ENCODE measurements around the gene TMEM19.

TMEM19 gene

DNA sequence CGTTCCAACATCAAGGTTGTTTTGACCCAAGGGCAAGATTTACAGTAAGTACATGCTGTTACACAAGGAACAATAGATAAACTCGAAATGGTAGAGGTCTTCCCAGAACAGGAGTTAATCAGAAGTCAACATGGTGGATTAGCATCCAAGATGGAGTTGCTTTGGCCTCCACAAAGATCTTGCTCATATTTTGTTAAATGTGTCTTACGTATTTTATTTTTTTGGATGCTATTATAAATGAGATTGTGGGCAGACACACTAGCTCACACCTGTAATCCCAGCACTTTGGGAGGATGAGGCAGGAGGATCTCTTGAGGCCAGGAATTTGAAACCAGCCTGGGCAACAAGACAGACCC, 46.5 kb downstream of the TMEM19 start:
- Histone ChIP-seq H2BK12ac (ENCODE audit: low read length in 2 of 2) (no peak overlapping the region), H3K4ac (ENCODE audit: low read depth in 1 of 2, low read length in 2 of 2) (no peak overlapping the region), H3K4me3 (ENCODE audit: insufficient read depth in 1 of 2, low read depth in 1 of 2, low read length in 2 of 2) (no peak overlapping the region), H2BK5ac (ENCODE audit: low read depth, low read length, poor library complexity, severe bottlenecking) (no peak overlapping the region), H3K9ac (ENCODE audit: low read length) (no peak overlapping the region), H4K91ac (ENCODE audit: low read length) (no peak overlapping the region), H3K27ac (ENCODE audit: low read length, poor library complexity, severe bottlenecking) (no peak overlapping the region), H2AFZ (ENCODE audit: low read depth, low read length) (no peak overlapping the region), H3K36me3 (ENCODE audit: control insufficient read depth in 1 of 2, insufficient read depth in 2 of 2, low read depth in 1 of 2, low read length in 2 of 2) (no peaks in the 10 kb centered on the region), H3K79me1 (replicated peaks; ENCODE audit: low read length, poor library complexity, severe bottlenecking) (no peaks in the 10 kb centered on the region), H3K9me3 (ENCODE audit: control insufficient read depth, low read length) (no peaks in the 10 kb centered on the region), H3K23ac (ENCODE audit: low read length in 2 of 2) (no peak overlapping the region), H3K27me3 (ENCODE audit: control insufficient read depth in 1 of 2, insufficient read depth in 1 of 2, low read length in 2 of 2) (no peaks in the 10 kb centered on the region), H4K8ac (ENCODE audit: low read length) (no peak overlapping the region), H3K18ac (ENCODE audit: low read depth in 1 of 2, low read length in 2 of 2) (no peak overlapping the region), H3K14ac (ENCODE audit: low read length in 2 of 2) (no peak overlapping the region), H2AK5ac (ENCODE audit: low read length, severe bottlenecking) (no peak overlapping the region), H3K4me1 (ENCODE audit: control insufficient read depth, insufficient read depth, low read depth, low read length) (peaks cover 4% of the 10 kb centered on the region), H3K4me2 (ENCODE audit: low read length, poor library complexity, severe bottlenecking) (no peak overlapping the region), H2BK120ac (ENCODE audit: low read depth, low read length) (no peak overlapping the region), H2BK15ac (ENCODE audit: low read depth, poor library complexity, severe bottlenecking) (no peak overlapping the region)
- no peak for DNase-seq
- WGBS, result 98% methylated on average over 2 of the region's 3 CpGs

DNA sequence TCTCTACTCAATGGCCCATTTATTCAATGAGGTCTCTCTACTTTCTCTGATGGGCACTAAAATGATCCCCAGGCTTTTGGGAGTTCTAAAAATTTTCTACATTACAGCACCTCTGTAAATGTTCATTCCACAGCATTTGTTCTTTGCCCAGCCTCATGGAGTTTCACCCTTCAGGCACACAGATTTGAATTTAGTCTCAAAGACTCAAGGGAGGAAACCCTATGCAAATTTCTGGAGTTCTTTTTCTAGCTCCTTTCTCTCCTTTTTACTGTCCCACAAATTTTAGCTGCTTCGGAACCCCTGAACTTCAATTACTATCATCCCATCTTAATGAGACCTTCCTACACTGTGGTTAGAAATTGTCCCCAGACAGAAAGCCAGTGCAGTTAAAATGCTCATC, 51.3 kb downstream of the TMEM19 start:
- 97% methylated on average over 1 of the region's 1 CpG for WGBS
- no peak overlapping the region for H3K14ac ChIP-seq (ENCODE audit: low read length in 2 of 2)
- H2AFZ ChIP-seq (ENCODE audit: low read depth, low read length), result no peak overlapping the region
- no peaks in the 10 kb centered on the region for H3K36me3 ChIP-seq (ENCODE audit: control insufficient read depth in 1 of 2, insufficient read depth in 2 of 2, low read depth in 1 of 2, low read length in 2 of 2)
- no peaks in the 10 kb centered on the region for H3K27me3 ChIP-seq (ENCODE audit: control insufficient read depth in 1 of 2, insufficient read depth in 1 of 2, low read length in 2 of 2)
- no peak overlapping the region for H4K91ac ChIP-seq (ENCODE audit: low read length)
- no peak overlapping the region for H3K4ac ChIP-seq (ENCODE audit: low read depth in 1 of 2, low read length in 2 of 2)
- no peak overlapping the region for H2BK15ac ChIP-seq (ENCODE audit: low read depth, poor library complexity, severe bottlenecking)
- H2AK5ac ChIP-seq (ENCODE audit: low read length, severe bottlenecking), result no peak overlapping the region
- H3K4me2 ChIP-seq (ENCODE audit: low read length, poor library complexity, severe bottlenecking), result no peak overlapping the region
- H3K23ac ChIP-seq (ENCODE audit: low read length in 2 of 2), result no peak overlapping the region
- H3K4me1 ChIP-seq (ENCODE audit: control insufficient read depth, insufficient read depth, low read depth, low read length), result no peaks in the 10 kb centered on the region
- H2BK12ac ChIP-seq (ENCODE audit: low read length in 2 of 2), result no peak overlapping the region
- H3K79me1 ChIP-seq (replicated peaks; ENCODE audit: low read length, poor library complexity, severe bottlenecking), result no peaks in the 10 kb centered on the region
- H2BK5ac ChIP-seq (ENCODE audit: low read depth, low read length, poor library complexity, severe bottlenecking), result no peak overlapping the region
- no peak overlapping the region for H3K4me3 ChIP-seq (ENCODE audit: insufficient read depth in 1 of 2, low read depth in 1 of 2, low read length in 2 of 2)
- H3K18ac ChIP-seq (ENCODE audit: low read depth in 1 of 2, low read length in 2 of 2), result no peak overlapping the region
- no peaks in the 10 kb centered on the region for H3K9me3 ChIP-seq (ENCODE audit: control insufficient read depth, low read length)
- no peak overlapping the region for H3K9ac ChIP-seq (ENCODE audit: low read length)
- H3K27ac ChIP-seq (ENCODE audit: low read length, poor library complexity, severe bottlenecking), result no peak overlapping the region
- no peak for DNase-seq
- no peak overlapping the region for H2BK120ac ChIP-seq (ENCODE audit: low read depth, low read length)
- no peak overlapping the region for H4K8ac ChIP-seq (ENCODE audit: low read length)

DNA sequence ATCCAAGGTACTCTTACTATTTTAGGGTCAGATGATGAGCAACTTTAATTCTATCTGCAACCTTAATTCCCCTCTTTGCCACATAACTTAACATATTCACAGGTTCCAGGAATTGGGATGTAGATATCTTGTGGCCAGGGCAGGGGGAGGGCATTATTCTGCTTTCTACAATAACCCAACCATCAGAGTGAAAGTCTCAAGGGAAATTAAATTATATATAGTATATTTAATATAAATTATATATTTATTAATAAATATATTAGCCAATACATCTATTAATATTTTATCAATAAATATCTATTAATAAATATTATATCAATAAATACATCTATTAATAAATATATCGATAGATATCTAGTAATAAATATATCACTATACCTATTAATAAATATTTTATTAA, 57.1 kb downstream of the TMEM19 start:
- no peak overlapping the region for H4K8ac ChIP-seq (ENCODE audit: low read length)
- H2AFZ ChIP-seq (ENCODE audit: low read depth, low read length), result no peak overlapping the region
- H3K4me2 ChIP-seq (ENCODE audit: low read length, poor library complexity, severe bottlenecking), result no peak overlapping the region
- H3K4me1 ChIP-seq (ENCODE audit: control insufficient read depth, insufficient read depth, low read depth, low read length), result no peaks in the 10 kb centered on the region
- no peak overlapping the region for H3K18ac ChIP-seq (ENCODE audit: low read depth in 1 of 2, low read length in 2 of 2)
- WGBS, result no CpG with 5 or more reads among the region's 1 CpG
- no peak overlapping the region for H2BK15ac ChIP-seq (ENCODE audit: low read depth, poor library complexity, severe bottlenecking)
- H3K4me3 ChIP-seq (ENCODE audit: insufficient read depth in 1 of 2, low read depth in 1 of 2, low read length in 2 of 2), result no peak overlapping the region
- H2BK12ac ChIP-seq (ENCODE audit: low read length in 2 of 2), result no peak overlapping the region
- DNase-seq, result no peak
- H3K4ac ChIP-seq (ENCODE audit: low read depth in 1 of 2, low read length in 2 of 2), result no peak overlapping the region
- no peak overlapping the region for H2BK120ac ChIP-seq (ENCODE audit: low read depth, low read length)
- H3K23ac ChIP-seq (ENCODE audit: low read length in 2 of 2), result no peak overlapping the region
- no peaks in the 10 kb centered on the region for H3K27me3 ChIP-seq (ENCODE audit: control insufficient read depth in 1 of 2, insufficient read depth in 1 of 2, low read length in 2 of 2)
- H3K9ac ChIP-seq (ENCODE audit: low read length), result no peak overlapping the region
- H4K91ac ChIP-seq (ENCODE audit: low read length), result no peak overlapping the region
- H2AK5ac ChIP-seq (ENCODE audit: low read length, severe bottlenecking), result no peak overlapping the region
- no peak overlapping the region for H2BK5ac ChIP-seq (ENCODE audit: low read depth, low read length, poor library complexity, severe bottlenecking)
- no peaks in the 10 kb centered on the region for H3K9me3 ChIP-seq (ENCODE audit: control insufficient read depth, low read length)
- no peaks in the 10 kb centered on the region for H3K79me1 ChIP-seq (replicated peaks; ENCODE audit: low read length, poor library complexity, severe bottlenecking)
- H3K27ac ChIP-seq (ENCODE audit: low read length, poor library complexity, severe bottlenecking), result no peak overlapping the region
- H3K14ac ChIP-seq (ENCODE audit: low read length in 2 of 2), result no peak overlapping the region
- no peaks in the 10 kb centered on the region for H3K36me3 ChIP-seq (ENCODE audit: control insufficient read depth in 1 of 2, insufficient read depth in 2 of 2, low read depth in 1 of 2, low read length in 2 of 2)

GRCh38 chr12:71744522-71745300, 58.8 kb downstream of the TMEM19 start:
- Histone ChIP-seq H2BK15ac (ENCODE audit: low read depth, poor library complexity, severe bottlenecking) (no peak overlapping the region), H3K36me3 (ENCODE audit: control insufficient read depth in 1 of 2, insufficient read depth in 2 of 2, low read depth in 1 of 2, low read length in 2 of 2) (no peaks in the 10 kb centered on the region), H2AK5ac (ENCODE audit: low read length, severe bottlenecking) (no peak overlapping the region), H2BK5ac (ENCODE audit: low read depth, low read length, poor library complexity, severe bottlenecking) (no peak overlapping the region), H3K4me1 (ENCODE audit: control insufficient read depth, insufficient read depth, low read depth, low read length) (no peaks in the 10 kb centered on the region), H3K27ac (ENCODE audit: low read length, poor library complexity, severe bottlenecking) (no peak overlapping the region), H3K4me2 (ENCODE audit: low read length, poor library complexity, severe bottlenecking) (no peak overlapping the region), H4K8ac (ENCODE audit: low read length) (no peak overlapping the region), H3K27me3 (ENCODE audit: control insufficient read depth in 1 of 2, insufficient read depth in 1 of 2, low read length in 2 of 2) (peaks cover 0 to 12% of the 10 kb centered on the region in 2 experiments), H3K9ac (ENCODE audit: low read length) (no peak overlapping the region), H3K14ac (ENCODE audit: low read length in 2 of 2) (no peak overlapping the region), H3K18ac (ENCODE audit: low read depth in 1 of 2, low read length in 2 of 2) (no peak overlapping the region), H3K23ac (ENCODE audit: low read length in 2 of 2) (no peak overlapping the region), H3K9me3 (ENCODE audit: control insufficient read depth, low read length) (no peaks in the 10 kb centered on the region), H3K79me1 (replicated peaks; ENCODE audit: low read length, poor library complexity, severe bottlenecking) (no peaks in the 10 kb centered on the region), H2BK120ac (ENCODE audit: low read depth, low read length) (no peak overlapping the region), H2AFZ (ENCODE audit: low read depth, low read length) (no peak overlapping the region), H3K4me3 (ENCODE audit: insufficient read depth in 1 of 2, low read depth in 1 of 2, low read length in 2 of 2) (no peak overlapping the region), H3K4ac (ENCODE audit: low read depth in 1 of 2, low read length in 2 of 2) (no peak overlapping the region), H4K91ac (ENCODE audit: low read length) (no peak overlapping the region), H2BK12ac (ENCODE audit: low read length in 2 of 2) (no peak overlapping the region)
- no peak for DNase-seq
- WGBS, result 93% methylated on average over 3 of the region's 5 CpGs

All from mesenchymal stem cell (in vitro differentiated cells and primary cell).